SHP77 (cell line): ENCODE data around the gene SOAT1.
"Not testable (repeated sequence)": the region's sequence is repeated elsewhere in the genome, so short reads cannot be mapped to it uniquely, and the experiment has no call there.

Experiments
- DNase-seq, 2 experiments: peaks; one replicate each; lab custom pipeline; 2025; lab: John Stamatoyannopoulos, UW

The SOAT1 gene

DNA sequence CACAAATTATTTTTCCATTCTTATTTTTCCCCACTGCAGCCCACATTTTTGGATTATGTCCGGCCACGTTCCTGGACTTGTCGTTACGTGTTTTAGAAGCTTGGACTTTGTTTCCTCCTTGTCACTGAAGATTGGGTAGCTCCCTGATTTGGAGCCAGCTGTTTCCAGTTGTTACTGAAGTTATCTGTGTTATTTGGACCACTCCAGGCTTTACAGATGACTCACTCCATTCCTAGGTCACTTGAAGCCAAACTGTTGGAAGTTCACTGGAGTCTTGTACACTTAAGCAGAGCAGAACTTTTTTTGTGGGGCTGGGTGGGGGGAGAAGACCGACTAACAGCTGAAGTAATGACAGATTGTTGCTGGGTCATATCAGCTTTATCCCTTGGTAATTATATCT lies 59.9 kb downstream of the SOAT1 start:
- no peak for DNase-seq

DNA sequence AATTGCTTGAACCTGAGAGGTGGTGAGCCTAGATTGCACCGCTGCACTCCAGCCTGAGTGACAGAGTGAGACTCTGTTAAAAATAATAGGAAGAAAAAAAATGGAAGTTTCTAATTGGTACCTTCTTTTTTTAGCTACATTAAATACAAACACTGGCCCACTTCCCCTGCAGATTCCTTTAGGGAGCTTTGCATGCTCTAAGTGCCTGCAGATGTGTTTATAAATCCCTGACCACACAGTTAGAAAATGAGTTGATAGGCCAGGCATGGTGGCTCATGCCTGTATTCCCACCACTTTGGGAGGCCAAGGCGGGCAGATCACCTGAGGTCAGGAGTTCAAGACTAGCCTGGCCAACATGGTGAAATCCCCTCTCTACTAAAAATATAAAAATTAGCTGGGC lies 68.0 kb downstream of the SOAT1 start:
- not testable (repeated sequence) for DNase-seq

DNA sequence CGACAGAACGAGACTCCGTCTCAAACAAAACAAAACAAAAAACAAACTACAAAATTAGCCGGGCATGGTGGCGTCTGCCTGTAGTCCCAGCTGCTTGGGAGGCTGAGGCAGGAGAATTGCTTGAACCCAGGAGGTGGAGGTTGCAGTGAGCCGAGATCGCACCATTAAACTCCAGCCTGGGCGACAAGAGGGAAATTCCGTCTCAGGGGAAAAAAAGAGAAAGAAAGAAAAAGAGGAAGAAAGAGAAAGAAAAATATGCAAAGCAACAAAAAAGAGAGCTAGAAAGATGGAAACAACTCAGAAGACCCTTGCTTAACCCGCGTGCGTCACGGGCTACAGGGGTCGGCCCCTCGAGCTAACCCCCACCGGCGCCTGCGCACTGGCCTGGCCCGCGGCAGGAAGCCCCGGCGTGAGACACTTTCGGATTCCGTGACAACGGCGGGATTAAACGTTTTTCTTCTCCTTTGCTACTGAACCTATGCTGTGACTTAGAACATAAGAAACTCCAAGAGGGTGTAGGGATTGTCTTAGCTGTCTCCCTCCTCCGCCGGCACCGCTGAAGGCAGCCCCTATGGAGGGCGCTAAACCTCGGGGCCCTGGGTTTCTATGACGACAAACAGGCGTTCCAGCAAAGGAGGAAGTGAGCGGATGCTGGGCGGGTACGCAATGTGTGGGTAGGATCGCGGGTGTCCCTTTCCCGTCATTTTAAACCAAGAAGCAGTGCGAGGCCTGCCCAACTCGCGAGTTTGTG lies 71.9 kb downstream of the SOAT1 start, which contains the start of gene AXDND1:
AXDND1 (plus strand) TSS at position 630 of the 751 bp plus-strand sequence. CDS start 539 bp downstream, outside the sequence.
- peak; percentile 74 to 86 for DNase-seq

DNA sequence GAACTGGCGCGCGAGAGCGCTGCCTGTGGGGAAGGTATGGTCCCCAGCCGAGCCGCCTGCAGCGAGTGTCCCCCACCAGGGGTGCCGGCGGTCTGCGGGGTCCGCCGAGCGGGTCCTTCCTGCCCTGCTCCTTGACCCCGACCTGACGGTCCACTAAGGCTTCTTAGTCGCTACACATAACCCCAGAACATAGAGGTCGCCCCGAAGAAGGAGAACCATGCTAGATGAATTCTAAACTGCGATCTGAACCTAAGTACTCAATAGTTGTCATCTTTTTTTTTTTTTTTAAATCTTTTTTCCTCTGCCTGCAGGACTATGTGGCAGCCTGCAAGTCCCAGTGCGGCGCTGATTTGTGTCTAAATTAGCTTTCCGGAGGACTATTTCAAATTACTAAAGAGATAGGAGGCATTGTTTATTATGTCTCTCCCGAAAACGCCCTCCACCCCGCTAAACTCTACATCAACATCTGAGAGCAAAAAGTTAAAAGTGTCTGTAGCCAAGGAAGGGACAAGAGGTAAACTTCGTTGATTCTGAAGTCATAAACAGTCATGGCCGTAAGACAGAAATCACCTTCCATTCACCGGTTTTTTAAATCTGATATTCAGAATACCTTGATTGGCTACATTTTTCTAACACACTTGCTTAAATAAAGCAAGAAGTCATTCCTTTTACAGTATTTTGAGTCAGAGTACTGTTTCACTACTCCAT lies 72.7 kb downstream of the SOAT1 start:
- no peak for DNase-seq

DNA sequence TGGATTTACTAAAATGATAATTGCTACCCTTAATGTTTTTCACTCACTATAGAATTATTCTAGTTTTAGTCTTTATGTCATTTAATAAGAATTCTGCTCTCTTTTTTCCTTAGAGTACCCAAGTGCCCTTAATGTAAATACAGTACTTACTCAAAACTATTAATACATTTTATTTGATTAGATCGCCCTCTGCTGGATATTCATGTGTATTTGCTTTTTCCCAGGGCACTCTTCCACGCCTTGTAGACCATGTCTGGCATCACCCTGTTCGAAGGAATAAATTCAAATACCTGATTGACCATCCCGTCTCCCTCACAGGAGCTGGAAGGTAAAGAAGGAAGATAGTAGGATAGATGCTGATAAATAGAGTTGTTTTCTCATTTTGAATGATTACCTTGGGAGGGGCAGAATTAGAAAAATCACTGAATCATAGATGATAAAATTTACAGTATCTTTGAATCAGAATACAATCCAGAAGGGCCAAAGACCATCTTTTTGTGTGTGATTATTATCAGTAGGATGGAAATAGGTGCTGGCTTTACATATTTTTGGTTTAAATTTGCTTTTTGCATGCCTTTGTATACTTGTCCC lies 76.2 kb downstream of the SOAT1 start:
- peak; percentile 57 to 70 for DNase-seq

DNA sequence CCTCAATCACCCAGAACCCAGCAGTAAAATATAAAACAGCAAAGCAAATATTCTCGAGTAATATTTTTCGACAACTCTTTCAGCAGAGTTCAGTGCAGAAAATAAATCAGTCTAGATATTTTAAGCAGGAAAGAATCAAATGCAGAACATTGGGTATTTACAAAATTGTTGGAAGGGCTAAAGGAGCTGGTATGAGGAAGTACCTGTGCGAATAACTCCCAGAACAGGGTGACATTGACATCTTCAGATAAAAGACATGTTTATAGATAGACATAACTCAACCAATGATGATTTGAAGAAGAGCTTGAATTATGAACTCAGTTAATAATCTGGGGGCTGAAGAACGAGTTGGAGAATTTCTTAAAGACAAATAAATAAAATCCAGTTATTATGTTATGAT lies 78.6 kb downstream of the SOAT1 start:
- DNase-seq = no peak

DNA sequence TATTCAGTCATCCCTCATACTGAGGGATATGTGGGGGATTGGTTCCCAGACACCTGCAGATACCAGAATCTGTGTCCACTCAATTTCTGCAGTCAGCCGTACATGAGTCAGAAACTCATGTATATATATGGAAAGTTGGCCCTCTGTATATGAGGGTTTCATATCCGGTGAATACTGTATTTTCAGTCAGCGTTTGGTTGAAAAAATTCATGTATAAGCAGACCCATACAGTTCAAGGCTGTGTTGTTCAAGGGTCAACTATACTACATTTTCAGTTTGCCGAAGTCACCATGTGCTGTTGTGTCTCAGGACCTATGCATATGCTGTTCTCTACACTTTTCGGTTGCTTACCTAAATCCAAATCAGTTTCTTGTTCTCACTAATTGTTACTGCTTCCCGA lies 82.6 kb downstream of the SOAT1 start:
- no peak for DNase-seq

DNA sequence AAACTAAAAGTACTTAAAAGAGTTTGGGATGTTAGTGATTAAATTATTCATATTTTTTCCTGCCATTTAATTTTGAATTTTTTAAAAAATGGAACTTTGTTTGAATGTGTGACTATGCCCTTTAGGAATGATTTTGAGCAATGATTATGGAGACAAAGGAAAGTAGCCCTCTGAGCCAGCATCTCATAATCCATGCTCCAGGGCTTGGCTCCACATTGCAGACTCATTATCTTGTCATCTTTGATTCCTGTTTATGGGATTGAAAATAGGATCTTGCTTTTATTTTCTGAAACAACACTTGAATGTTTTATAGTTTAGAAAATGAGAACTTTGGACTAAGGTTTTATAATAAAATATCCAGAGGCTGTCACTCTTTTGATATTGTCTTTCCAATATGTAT lies 86.7 kb downstream of the SOAT1 start:
- no peak for DNase-seq

DNA sequence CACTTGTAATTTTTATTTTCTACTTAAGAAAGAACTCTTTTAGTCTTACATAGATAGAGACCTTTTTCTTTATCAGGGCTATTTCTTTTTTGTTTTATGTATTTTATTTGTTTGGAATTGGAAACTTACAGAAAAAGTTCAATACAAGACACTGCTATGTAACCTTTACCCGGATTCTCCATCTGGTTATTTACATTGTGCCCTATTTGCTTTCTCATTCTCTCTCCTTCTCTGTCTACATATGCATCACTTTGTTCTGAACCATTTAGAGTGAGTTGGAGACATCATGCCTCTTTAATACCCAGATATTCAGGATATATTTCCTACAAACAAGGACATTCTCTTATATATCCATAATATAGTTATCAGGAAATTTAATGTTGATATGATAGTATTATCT lies 90.4 kb downstream of the SOAT1 start:
- no peak for DNase-seq

DNA sequence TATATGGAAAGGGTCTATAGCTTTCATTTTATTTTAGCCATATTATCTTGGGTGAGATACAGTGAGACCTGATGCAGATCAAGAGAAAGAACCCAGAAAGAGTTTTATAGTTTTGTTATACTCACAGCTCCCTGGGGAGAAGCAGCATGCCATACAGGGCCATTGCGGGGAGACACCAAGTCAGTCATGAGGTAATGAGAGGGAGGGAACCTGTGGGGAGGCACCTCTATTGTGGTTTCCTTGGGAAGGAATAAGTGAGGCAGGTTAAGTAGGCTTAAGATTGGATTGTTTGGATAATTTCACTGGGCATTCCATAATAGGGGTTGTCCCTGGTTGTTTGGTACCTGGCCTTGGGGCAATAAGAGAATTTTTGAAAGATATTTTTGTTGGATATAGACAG lies 91.9 kb downstream of the SOAT1 start:
- no peak for DNase-seq

DNA sequence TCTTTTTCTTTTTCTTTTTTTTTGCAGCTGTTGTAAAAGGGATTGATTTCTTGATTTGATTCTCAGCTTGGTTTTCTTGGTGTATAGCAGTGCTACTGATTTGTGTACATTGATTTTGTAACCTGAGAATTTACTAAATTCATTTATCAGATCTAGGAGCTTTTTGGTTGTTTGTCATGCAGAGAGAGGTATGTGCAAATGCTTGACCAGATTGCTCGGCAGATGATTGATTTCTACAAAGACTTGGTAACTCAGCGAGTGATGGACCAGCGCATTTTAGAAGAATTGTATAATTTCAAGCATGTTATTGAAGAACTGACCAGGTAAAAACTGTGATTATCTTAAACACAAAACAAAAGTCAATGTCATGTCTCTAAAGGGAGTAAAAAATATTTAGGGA lies 100.1 kb downstream of the SOAT1 start:
- no peak for DNase-seq

DNA sequence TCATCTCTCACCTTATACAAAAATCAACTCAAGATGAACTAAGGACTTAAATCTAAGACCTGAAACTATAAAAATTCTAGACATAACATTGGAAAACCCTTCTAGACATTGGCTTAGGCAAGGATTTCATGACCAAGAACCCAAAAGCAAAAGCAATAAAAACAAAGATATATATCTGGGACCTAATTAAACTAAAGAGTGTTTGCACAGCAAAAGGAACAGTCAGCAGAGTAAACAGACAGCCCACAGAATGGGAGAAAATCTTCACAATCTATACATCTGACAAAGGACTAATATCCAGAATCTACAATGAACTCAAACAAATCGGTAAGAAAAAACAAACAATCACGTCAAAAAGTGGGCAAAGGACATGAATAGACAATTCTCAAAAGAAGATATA lies 105.8 kb downstream of the SOAT1 start:
- DNase-seq = not testable (repeated sequence)
